Measurements from ENCODE around the gene SMAP2.

The SMAP2 gene

DNA sequence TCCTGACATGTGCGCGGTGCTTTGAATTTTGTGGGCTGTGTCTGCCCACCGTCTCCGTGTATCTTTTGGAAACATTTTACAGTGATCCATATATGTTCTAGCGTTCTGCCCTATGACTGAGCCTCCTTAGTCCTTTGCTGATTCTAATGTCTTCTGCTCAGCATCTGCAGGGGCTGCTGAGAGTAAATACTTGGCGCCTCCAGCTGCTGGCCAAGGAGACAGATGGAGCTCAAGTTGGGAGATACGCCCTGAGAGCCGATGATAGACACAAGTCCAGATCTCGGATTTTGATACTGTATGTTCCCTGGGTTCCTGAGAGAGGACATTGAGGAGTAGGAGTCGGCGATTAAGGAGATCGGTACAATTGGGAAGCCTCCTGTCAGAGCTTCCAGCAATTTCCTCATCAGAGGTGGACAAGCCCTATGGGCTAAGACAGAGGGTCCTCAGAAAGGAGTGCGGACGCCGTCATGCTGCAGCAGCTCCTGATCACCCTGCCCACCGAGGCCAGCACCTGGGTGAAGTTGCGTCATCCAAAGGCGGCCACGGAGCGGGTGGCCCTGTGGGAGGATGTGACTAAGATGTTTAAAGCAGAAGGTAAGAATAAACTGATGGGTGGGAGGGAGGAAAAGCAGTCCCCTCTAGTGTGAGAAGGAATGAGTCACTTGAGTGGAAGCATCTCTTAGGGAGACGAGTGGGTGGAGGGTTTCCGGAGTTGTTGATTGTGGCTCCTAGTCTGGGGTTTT lies 77.1 kb downstream of the SMAP2 start (continued):
- TF ChIP-seq ZIC2 (tag by site-specific recombination; IDR thresholded peaks at IDR 0.05) = peak; percentile 19; the same call in 1 of the 2 replicates
- TF ChIP-seq, protein P1, sequence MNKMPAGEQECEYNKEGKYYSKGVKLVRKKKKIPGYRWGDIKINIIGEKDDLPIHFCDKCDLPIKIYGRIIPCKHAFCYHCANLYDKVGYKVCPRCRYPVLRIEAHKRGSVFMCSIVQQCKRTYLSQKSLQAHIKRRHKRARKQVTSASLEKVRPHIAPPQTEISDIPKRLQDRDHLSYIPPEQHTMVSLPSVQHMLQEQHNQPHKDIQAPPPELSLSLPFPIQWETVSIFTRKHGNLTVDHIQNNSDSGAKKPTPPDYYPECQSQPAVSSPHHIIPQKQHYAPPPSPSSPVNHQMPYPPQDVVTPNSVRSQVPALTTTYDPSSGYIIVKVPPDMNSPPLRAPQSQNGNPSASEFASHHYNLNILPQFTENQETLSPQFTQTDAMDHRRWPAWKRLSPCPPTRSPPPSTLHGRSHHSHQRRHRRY (tag by site-specific recombination; IDR thresholded peaks at IDR 0.05) = no peak
- TF ChIP-seq ZNF23 (tag by site-specific recombination; IDR thresholded peaks at IDR 0.05; ENCODE audit: borderline replicate concordance) = no peak
- no peak for TF ChIP-seq ZNF350 (tag by site-specific recombination; IDR thresholded peaks at IDR 0.05)
- TF ChIP-seq ZNF19 (tag by site-specific recombination; IDR thresholded peaks at IDR 0.05; ENCODE audit: low read depth) = no peak
- no peak for TF ChIP-seq BCL11B (tag by site-specific recombination; IDR thresholded peaks at IDR 0.05; ENCODE audit: low read depth)
- no peak for TF ChIP-seq SCRT2 (tag by site-specific recombination; IDR thresholded peaks at IDR 0.05)
- peak; percentile 97 for TF ChIP-seq EGR2 (tag by site-specific recombination; IDR thresholded peaks at IDR 0.05; ENCODE audit: low read depth)
- TF ChIP-seq ZNF585B (tag by site-specific recombination; IDR thresholded peaks at IDR 0.05) = no peak
- no peak for TF ChIP-seq ZNF501 (tag by site-specific recombination; IDR thresholded peaks at IDR 0.05)
- peak; percentile 40; the same call in 1 of the 2 replicates for TF ChIP-seq ZNF629 (tag by site-specific recombination; IDR thresholded peaks at IDR 0.05)
- TF ChIP-seq REPIN1 (tag by site-specific recombination; IDR thresholded peaks at IDR 0.05; ENCODE audit: low read depth) = no peak
- TF ChIP-seq ZBTB8A (tag by site-specific recombination; IDR thresholded peaks at IDR 0.05) = no peak
- TF ChIP-seq ZNF2 (tag by site-specific recombination; IDR thresholded peaks at IDR 0.05) = 0 out of 2 replicates have a peak, but pooled peaks have one; percentile 11
- TF ChIP-seq GLI2 (tag by site-specific recombination; IDR thresholded peaks at IDR 0.05; ENCODE audit: borderline replicate concordance, low read depth) = no peak
- no peak for TF ChIP-seq ZBTB6 (tag by site-specific recombination; IDR thresholded peaks at IDR 0.05)
- TF ChIP-seq ZBTB7A (tag by site-specific recombination; IDR thresholded peaks at IDR 0.05; ENCODE audit: low read depth) = no peak
- TF ChIP-seq SP3 (tag by site-specific recombination; IDR thresholded peaks at IDR 0.05) = no peak; the same call in 1 of the 2 replicates
- TF ChIP-seq ZNF792 (tag by site-specific recombination; IDR thresholded peaks at IDR 0.05) = peak; percentile 47; the same call in 1 of the 2 replicates
- no peak for TF ChIP-seq ZSCAN4 (tag by site-specific recombination; IDR thresholded peaks at IDR 0.05)
- TF ChIP-seq ZNF544 (tag by site-specific recombination; IDR thresholded peaks at IDR 0.05) = no peak
- TF ChIP-seq, protein P2, sequence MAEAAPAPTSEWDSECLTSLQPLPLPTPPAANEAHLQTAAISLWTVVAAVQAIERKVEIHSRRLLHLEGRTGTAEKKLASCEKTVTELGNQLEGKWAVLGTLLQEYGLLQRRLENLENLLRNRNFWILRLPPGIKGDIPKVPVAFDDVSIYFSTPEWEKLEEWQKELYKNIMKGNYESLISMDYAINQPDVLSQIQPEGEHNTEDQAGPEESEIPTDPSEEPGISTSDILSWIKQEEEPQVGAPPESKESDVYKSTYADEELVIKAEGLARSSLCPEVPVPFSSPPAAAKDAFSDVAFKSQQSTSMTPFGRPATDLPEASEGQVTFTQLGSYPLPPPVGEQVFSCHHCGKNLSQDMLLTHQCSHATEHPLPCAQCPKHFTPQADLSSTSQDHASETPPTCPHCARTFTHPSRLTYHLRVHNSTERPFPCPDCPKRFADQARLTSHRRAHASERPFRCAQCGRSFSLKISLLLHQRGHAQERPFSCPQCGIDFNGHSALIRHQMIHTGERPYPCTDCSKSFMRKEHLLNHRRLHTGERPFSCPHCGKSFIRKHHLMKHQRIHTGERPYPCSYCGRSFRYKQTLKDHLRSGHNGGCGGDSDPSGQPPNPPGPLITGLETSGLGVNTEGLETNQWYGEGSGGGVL (tag by site-specific recombination; IDR thresholded peaks at IDR 0.05) = peak; percentile 51; the same call in 1 of the 2 replicates
- no peak for TF ChIP-seq IKZF3 (tag by site-specific recombination; IDR thresholded peaks at IDR 0.05)
- TF ChIP-seq ZNF704 (tag by site-specific recombination; IDR thresholded peaks at IDR 0.05) = no peak
- TF ChIP-seq ZNF366 (tag by site-specific recombination; conservative IDR thresholded peaks at IDR 0.05) = peak; percentile 35; the same call in 1 of the 2 replicates
- no peak for TF ChIP-seq ZNF670 (tag by site-specific recombination; IDR thresholded peaks at IDR 0.05; ENCODE audit: low read depth)
- TF ChIP-seq GFI1B (tag by site-specific recombination; IDR thresholded peaks at IDR 0.05) = no peak
- TF ChIP-seq, protein P3, sequence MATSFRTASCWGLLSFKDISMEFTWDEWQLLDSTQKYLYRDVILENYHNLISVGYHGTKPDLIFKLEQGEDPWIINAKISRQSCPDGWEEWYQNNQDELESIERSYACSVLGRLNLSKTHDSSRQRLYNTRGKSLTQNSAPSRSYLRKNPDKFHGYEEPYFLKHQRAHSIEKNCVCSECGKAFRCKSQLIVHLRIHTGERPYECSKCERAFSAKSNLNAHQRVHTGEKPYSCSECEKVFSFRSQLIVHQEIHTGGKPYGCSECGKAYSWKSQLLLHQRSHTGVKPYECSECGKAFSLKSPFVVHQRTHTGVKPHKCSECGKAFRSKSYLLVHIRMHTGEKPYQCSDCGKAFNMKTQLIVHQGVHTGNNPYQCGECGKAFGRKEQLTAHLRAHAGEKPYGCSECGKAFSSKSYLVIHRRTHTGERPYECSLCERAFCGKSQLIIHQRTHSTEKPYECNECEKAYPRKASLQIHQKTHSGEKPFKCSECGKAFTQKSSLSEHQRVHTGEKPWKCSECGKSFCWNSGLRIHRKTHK (tag by site-specific recombination; IDR thresholded peaks at IDR 0.05) = no peak
- TF ChIP-seq YY2 (tag by site-specific recombination; IDR thresholded peaks at IDR 0.05) = no peak
- no peak for TF ChIP-seq OVOL3 (tag by site-specific recombination; IDR thresholded peaks at IDR 0.05)
- TF ChIP-seq ZSCAN16 (tag by site-specific recombination; IDR thresholded peaks at IDR 0.05) = no peak
- TF ChIP-seq ZNF16 (tag by site-specific recombination; IDR thresholded peaks at IDR 0.05; ENCODE audit: low read depth) = no peak
- no peak for TF ChIP-seq ZNF112 (tag by site-specific recombination; IDR thresholded peaks at IDR 0.05)
- no peak for TF ChIP-seq ZNF571 (tag by site-specific recombination; IDR thresholded peaks at IDR 0.05)
